NCI-H2107 (cell line): ENCODE data around the gene ZNHIT6.

Source experiments
- DNase-seq: peaks from one replicate; lab custom pipeline; 2025; lab: John Stamatoyannopoulos, UW

The ZNHIT6 gene

GRCh38 chr1:85621430-85621829 lies 86.8 kb downstream of the ZNHIT6 start:
- no peak for DNase-seq

DNA sequence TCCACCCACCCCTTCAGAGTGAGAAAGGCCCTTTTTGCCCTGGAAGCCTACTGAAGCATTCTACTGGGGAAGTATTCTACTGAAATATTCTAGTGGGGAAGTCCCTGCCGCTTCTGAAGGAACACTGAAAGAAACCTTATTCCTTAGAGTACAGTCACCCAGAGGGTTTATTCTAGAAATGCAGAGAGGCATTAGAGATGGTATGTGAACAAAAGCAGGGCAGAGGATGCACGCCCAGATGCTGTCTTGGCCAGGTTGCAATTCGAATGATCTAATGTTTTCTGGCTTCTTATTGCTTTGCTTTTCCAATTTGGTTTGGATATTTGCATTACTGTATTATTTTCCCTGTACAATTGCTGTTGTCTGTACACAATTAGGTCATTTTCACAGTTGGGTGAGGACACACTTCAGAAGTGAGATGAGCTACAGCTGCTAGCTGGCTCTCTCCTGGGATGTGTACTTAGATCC lies 90.6 kb downstream of the ZNHIT6 start:
- no peak for DNase-seq

- no peak for DNase-seq
These were observed 91.5 kb downstream of the ZNHIT6 start for GRCh38 chr1:85616736-85617135.

- no peak for DNase-seq
These were observed 91.9 kb downstream of the ZNHIT6 start for GRCh38 chr1:85616364-85616705.

DNA sequence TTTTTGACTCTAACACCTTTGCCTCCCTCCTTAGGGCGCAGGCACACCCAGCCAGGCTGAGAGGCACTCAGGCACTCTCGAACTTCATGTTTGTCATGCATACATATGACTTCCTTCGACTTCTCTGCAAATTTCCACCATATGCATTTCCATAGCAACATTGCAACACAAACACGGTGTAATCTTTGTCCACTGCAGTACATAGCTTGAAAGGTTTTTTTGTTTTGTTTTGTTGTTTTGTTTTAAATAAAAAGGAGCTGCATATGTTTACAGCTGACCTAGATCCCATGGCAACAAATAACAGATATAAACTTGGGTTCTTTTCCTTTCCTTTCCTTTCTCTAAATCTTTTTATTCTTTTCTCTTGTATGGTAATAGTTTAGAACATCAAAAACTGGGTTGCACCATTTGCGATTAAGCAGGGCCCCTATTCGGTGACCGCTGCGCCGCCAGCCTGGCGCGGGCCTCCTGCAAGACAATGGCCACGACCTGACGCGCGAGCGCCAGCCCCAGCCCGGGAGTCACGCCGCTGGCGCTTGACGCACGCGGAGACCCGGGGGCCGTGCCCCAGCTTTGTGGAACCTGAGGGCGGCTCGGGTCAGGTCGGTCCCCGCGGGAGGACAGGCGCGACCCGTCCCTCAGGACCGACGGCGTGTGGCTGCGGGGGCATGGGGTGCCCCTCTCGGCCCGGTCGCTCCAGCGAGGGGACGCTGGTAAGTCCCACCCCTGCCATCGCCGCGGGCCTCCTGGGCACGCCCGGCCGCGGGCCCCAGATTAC lies 92.5 kb downstream of the ZNHIT6 start:
- no peak for DNase-seq

DNA sequence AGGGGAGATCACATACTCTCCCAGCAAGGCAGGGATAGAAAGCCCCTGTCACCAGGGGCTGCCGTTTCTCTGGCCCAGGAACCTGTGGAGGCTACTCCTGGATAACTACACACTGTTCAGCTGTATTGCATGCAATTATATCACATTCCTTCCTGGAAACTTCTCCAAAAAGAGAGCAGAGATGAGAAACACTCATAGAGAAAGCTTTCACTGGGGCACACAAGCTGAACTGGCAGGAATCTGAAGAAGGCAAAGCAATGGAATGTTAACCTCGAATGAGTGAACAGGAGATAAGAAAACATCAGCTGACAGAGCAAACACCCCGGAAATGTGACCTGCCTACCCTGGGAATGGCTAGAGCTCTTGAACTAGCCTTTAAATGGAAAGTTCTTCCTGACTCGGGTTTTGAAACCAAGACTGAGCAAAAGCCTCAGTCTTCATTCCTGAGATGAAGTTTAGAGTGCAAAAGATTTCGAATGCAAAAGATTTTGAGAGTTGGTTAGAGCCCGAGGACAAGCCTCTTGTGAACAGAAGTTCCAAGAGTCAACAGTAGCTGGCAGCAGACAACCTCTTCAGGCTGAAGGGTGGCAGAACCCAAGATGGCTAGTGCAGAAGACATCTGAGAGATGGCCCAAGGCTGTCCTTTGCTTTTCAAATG lies 95.4 kb downstream of the ZNHIT6 start:
- DNase-seq: no peak

GRCh38 chr1:85611856-85612255 lies 96.4 kb downstream of the ZNHIT6 start:
- DNase-seq: no peak

DNA sequence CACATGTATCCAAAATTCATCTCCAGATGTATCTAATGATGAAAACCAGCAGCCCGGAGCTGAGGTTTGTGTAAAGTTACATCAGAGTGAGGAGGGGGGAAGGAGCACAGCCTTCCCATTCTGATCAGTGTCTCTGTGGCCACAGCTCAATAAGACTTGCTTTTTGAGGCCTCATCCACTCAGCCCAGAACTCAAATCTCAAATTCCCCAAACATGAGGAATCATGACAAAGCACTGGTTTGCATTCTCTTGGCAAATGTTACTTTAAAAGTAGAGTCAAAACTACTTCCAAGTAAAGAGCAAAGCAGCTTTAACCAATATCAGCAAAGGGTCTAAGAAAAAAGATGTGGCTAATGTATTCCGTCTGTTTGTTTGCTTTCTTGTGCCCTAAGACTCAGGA lies 96.8 kb downstream of the ZNHIT6 start:
- DNase-seq: no peak

DNA sequence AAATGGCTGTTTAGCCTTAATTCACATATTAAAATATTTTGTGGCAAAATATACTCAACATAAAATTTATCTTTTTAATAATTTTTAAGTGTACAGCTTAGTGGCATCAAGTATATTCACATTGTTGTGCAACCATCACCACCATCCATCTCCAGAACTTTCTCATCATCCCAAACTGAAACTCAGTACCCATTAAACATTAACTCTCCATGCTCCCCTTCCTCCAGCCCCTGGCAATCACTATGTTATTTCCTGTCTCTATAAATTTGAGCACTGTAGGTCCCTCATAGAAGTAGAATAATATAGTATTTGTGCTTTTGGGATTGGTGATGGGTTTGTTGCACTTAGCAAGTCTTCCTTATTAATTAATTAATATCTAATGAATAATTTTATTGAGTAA lies 98.3 kb downstream of the ZNHIT6 start:
- DNase-seq: no peak

GRCh38 chr1:85608851-85609250 lies 99.4 kb downstream of the ZNHIT6 start:
- DNase-seq: no peak

DNA sequence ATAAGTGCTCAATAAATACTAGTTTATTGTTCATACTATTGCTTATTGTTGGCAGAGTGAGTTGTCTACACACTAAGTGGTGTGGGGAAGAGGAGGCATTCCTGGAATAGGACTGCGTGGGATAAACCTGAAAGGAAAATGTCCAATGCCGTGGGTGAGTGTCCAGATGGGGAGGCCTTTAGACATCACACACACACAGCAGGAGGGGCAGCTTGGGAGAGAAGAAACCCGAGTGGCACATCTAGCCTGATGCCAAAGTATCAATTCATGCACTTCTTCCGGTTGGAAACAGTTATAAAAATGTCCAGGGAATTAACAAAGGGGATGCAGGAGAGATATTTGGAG lies 100.3 kb downstream of the ZNHIT6 start:
- DNase-seq: no peak

- DNase-seq: no peak
These were observed 100.9 kb downstream of the ZNHIT6 start for GRCh38 chr1:85607126-85607920.

DNA sequence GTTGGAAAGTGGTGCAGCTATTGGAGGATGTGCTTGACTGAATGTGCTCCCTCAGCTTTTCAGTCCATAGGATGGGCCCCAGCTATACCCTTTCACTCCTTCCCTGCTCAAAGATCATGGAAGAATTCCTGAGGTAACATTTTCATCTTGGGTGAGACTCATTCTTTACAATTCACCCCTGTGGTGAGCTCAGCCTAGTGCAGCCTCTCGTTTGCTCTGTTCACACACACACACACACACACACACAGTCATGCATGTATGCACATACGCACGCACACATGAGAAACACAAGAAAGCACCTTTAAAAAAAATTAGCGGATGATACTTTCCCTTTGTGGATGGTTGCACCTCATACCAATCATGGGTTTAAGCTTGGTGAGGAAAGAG lies 101.8 kb downstream of the ZNHIT6 start:
- DNase-seq: no peak

GRCh38 chr1:85605484-85606413 lies 102.5 kb downstream of the ZNHIT6 start:
- DNase-seq: no peak

GRCh38 chr1:85604298-85604997 lies 103.8 kb downstream of the ZNHIT6 start:
- DNase-seq: no peak

- no peak for DNase-seq
These were observed 105.0 kb downstream of the ZNHIT6 start for GRCh38 chr1:85603086-85603880.

GRCh38 chr1:85602571-85602970 lies 105.7 kb downstream of the ZNHIT6 start:
- no peak for DNase-seq

GRCh38 chr1:85601901-85602300 lies 106.3 kb downstream of the ZNHIT6 start:
- no peak for DNase-seq

DNA sequence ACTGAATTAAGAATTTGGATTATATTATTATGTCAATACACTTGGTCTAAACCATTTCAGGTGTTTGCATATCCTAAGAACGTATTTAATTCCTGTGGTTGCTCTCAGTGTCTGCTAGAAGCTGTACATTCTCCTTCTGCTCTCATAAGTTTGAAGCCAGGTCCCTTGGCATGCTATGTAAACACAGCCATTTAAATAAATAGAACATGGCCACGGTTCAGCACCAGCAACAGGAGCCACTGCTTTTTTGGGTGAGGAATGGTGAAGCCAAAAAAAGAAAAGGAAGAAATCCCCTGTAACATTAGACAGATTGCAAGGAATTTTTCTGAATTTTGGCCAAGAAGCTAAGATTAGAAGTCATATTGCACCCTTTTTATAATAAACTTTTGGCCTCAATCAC lies 108.6 kb downstream of the ZNHIT6 start:
- DNase-seq: no peak
